ENCODE measurements around the gene EFNA4.

EFNA4 gene

DNA sequence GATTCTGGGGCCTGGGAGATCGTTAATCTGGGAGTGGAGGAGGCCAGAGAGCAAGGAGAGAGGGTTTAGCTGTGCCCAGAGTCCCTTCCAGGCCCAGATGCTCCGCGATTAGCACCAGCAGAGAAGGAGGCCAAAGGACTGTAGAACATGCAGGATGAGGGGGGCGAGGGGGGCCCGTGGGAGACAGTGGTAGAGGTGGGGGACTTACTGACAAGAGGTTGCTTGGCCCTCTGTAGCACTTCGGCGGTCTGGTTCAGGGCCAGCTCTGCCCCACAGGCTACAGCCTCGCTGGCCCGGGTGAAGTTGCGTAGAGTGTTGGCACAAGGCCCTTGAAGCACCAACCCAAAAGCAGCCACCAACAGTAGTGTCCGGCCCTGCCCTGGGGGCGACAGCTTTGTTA lies 30.7 kb upstream of the EFNA4 start:
- no peak for DNase-seq (ENCODE audit: low read depth in 4 of 4, low spot score in 1 of 4)

DNA sequence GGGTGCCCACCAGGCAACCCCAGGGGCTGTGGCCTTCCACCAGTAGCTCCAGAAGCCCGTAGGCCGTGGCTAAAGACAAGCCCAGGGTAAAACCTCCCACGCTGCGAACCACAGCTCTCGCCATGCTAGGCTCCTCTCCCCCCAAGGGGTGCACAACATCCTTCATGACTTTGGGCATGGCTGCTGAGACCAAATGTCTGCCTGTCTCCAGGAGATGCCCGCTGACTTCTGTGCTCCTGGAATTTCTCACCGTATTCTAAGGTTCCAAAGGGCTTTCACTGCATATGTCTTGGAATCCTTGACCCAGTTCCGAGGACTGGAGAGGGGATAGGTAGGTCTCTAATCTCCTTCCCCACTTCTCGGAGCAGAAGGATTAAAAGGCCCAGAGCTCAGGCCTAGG lies 30.0 kb upstream of the EFNA4 start, which contains the start of the genes DCST1 and DCST2:
Gene DCST1 (plus strand): TSS at position 301 of the 400 bp plus-strand sequence. CDS start 213 bp downstream, outside the sequence.
Gene DCST2 (minus strand): TSS at position 258 of the 400 bp plus-strand sequence. CDS start 80 bp downstream, at position 178.
- no peak for DNase-seq (ENCODE audit: low read depth in 4 of 4, low spot score in 1 of 4)

DNA sequence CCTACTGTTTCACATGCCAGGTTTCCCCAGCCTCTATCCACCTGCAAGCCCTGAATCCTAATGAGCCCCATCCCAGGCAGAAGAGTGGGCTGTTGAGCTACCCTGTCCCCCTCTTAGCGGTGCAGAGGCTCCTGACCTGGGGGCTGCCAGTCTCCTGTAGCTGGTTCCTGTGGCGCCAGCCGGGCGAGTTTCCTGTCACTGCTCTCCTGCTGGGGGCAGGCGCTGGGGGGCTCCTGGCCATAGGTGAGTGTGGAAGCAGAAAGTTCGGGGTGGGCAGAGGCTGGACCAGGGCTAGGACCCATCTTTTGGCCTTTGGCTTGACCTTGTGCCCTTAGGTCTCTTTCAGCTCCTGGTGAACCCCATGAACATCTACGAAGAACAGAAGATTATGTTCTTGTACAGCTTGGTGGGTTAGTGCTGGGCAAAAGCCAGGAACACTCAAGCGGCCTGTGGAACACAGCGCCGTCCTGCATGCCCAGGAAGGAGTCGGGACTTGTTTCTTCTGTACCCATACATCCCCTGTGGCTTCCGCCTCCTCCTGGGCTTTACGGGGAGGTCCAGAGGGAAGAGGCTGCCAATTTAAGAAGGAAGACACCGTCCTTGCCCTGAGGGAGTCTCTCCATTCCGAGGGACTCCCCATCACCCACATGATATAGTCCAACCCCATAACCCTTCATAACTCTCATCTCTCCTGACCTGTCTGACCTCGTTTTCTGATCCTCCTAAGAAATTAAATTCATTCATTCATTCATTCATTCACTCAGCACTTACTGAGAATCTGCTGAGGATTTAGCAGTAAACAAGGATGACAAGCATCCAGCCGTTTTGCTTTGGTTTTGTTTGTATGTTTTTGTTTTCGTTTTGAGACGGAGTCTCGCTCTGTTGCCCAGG lies 29.0 kb upstream of the EFNA4 start:
- DNase-seq (ENCODE audit: low read depth in 4 of 4, low spot score in 1 of 4), result no peak

DNA sequence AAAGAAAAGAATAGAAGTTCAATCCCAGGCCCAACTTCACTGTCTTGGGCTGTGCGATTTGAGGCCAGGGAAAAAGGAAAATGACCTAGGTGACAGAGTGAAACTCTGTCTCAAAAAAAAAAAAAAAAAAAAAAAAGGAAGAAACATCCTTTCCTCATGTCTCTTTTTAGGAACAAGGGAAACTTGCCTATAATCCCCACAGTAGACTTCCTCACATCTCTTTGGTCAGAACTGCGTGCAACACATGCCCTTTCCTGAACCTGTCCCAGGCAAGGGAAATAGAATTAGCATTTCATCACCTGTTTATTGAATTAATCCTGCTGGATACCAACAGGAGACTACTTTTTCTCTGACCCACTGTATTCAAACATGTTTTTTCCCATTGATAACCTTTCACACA lies 27.6 kb upstream of the EFNA4 start:
- DNase-seq (ENCODE audit: low read depth in 4 of 4, low spot score in 1 of 4), result no peak

DNA sequence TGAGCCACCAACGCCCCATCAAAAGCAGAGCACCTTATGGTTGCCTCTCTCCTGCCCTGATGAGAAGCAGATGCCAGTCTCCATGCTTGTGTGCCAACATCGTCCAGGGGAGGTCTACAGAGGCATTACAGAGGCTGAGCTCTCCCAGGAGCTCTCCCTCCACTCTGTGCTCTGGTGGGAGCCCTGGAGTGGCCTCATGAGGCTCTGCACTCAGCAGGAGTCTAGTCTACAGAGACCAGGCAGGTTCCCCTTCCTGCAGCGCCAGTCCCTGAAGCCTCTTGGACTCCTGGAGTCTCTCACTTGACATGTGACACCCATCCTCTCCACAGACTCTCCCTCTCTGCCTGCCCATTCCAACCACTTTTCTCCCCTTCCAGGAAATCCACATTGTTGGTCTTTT lies 26.5 kb upstream of the EFNA4 start:
- DNase-seq (ENCODE audit: low read depth in 4 of 4, low spot score in 1 of 4), result no peak

DNA sequence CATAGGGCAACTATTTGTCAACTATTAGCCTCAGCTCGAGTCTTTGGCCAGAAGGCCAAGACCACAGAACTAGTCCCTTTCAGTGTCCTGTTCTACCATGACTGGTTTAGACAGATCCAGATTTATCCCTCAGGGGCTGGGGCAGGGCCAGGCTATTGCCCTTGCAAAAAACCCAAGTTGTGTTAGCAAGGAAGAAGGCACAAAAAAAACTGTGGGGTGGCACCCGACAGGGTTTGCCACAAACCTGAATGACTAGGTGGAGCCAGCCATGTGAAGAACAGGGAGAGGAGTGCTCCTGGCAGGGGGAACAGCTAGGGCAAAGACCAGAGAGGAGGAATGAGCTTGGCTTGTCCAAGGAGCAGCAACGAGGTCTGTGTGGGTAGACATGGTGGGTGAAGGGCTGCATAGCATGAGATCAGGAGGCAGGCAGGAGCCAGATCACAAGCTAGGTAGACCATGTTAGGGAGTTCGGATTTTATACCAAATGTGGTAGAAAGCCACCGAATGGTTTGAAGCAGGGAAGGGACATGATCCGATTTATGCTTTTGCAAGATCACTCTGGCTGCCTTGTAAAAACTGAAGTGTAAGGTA lies 25.6 kb upstream of the EFNA4 start:
- DNase-seq (ENCODE audit: low read depth in 4 of 4, low spot score in 1 of 4), result no peak

DNA sequence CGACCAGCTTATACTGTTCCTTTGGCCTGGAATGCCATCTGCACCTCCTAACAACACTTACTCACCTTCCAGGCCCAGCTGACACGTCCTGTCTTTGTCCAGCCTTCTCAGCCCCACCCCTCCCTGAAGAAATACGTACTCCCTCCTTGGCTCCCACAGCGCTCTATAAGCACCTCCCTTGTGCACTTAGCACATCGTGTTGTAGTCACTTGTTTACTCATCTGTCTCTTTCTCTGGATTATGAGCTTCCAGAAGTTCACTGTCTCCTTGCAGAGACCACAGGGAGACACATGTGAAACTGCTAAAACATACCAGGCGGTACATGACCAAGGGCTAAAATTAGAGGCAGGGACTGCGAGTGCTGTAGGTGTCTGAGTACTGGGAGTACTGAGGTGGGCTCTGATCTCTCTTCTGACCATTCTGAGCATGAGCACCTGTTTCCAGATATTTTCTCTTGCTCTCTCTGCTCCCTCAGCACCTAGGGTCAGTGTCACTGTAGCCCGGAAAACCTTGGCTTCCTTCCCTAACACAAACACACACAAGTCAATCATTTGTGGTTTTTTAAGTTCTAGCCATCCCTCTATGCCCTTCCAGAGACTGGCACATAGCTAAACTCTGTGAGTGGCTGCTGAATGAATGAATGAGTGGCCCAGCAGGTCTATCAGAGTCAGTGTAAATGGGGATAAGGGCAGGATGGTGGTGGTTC lies 24.8 kb upstream of the EFNA4 start:
- no peak for DNase-seq (ENCODE audit: low read depth in 4 of 4, low spot score in 1 of 4)

DNA sequence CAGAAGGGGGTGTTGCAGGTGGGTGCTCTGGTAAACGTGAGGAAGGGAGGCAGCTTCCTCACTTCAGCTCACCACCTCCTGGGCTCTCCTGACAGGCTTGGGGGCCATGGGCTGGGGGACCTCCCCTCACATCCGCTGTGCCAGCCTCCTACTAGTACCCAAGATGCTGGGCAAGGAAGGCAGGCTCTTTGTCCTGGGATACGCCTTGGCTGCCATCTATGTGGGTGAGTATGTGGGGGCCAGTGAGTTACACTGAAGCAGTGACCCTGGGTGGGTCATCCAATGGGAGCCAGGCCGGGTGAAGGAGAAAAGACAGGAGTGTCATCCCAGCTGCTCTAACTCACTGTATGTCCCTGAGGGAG lies 24.3 kb upstream of the EFNA4 start:
- no peak for DNase-seq (ENCODE audit: low read depth in 4 of 4, low spot score in 1 of 4)

DNA sequence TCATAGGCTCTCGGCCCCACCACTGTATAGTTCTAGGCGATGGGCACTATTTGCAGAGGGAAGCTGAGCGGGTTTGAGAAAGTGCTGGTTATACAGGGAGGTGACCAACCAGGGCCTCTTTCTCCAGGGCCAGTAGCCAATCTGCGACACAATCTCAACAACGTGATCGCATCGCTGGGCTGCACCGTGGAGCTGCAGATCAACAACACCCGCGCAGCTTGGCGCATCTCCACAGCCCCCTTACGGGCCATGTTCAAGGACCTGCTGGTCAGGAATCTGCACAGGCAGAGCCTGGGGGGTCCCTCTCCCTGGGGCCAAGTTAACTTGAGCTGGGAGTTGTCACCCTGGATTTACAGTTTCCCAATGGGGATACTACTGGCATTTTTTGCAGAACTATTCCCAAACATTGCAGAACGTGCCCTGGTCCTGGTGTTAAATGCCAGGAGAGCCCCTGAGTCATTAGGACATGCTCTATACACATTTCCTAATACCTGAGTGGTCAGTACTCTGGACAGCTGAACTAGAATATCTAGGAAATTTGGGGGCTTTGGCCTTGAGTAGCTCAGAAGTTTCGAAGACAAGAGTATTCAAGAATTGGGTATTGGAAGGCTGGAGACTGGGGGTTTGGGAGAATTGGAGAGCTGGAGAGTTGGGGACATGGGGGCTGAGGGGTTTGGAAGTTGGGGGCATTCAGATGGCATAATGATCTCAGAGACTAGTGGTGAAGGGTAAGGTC lies 23.0 kb upstream of the EFNA4 start:
- DNase-seq (ENCODE audit: low read depth in 4 of 4, low spot score in 1 of 4), result no peak

DNA sequence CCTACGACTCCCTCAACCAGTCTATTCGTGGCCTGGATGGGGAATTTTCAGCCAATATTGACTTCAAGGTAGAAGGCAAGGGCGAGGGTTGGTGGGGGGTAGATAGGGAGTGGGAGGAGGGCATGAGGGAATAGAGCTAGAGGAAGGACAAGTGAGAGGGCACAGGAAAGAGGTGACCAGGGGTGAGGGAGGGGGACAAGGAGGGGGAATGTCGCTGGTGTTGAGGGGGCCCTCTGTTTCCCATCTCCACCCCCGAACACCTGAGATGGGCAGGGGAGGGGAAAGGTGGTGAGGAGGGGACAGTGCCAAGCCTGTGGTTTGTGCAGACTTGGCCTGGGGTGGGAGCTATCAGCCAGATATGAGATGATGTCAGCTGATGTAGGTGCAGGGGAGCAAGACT lies 20.8 kb upstream of the EFNA4 start:
- DNase-seq (ENCODE audit: low read depth in 4 of 4, low spot score in 1 of 4), result no peak

DNA sequence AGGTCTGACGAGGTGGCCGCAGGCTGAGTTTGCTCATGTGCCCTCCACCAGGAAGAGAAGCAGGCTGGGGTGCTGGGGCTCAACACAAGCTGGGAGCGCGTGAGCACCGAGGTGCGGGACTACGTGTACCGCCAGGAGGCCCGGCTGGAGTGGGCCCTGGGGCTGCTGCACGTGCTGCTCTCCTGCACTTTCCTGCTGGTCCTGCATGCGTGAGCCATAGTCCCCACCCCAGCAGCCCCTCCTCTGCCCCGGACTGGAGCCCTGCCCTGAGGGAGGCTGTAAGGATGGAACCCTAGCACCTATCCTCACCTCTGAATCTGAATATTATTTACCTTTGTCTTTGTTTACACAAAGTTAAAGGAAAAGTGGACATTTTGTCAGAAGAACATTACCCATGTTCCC lies 20.2 kb upstream of the EFNA4 start:
- no peak for DNase-seq (ENCODE audit: low read depth in 4 of 4, low spot score in 1 of 4)

DNA sequence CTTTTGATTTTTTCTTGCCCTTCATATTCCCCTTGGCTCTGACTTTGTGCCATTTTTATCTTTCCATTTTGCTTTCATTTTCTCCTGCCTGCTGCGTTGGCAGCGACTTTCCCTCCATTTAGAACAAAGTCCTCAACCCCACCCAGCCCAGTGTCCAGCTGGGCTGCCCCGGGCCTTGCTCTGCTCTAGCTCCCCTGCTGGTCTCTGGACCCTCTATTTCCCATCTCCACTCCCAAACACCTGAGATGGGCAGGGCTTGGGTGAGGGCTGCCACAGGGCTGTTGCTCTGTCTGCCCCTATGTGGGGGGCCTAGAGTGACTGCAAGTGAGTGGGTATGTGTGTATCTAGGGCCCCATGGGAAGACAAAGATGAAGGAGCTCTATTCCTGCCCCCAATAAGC lies 19.7 kb upstream of the EFNA4 start:
- DNase-seq (ENCODE audit: low read depth in 4 of 4, low spot score in 1 of 4), result no peak

DNA sequence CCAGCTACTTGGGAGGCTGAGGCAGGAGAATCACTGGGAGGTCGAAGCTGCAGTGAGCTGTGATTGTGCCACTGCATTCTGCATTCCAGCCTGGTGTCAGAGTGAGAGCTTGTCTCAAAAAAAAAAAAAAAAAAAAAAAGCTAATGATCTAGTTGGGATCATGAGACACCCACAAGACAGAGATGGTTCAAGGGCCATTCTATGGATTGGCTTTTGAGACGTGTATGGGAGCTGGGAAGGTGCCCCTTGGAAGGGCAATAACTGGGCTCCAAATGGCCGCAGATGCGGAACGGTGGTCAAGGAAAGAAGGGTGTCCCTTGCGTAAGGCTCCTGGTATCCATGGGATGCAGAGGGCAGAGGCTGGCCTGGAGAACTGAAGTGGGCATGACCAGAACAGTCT lies 19.2 kb upstream of the EFNA4 start:
- DNase-seq (ENCODE audit: low read depth in 4 of 4, low spot score in 1 of 4), result no peak

DNA sequence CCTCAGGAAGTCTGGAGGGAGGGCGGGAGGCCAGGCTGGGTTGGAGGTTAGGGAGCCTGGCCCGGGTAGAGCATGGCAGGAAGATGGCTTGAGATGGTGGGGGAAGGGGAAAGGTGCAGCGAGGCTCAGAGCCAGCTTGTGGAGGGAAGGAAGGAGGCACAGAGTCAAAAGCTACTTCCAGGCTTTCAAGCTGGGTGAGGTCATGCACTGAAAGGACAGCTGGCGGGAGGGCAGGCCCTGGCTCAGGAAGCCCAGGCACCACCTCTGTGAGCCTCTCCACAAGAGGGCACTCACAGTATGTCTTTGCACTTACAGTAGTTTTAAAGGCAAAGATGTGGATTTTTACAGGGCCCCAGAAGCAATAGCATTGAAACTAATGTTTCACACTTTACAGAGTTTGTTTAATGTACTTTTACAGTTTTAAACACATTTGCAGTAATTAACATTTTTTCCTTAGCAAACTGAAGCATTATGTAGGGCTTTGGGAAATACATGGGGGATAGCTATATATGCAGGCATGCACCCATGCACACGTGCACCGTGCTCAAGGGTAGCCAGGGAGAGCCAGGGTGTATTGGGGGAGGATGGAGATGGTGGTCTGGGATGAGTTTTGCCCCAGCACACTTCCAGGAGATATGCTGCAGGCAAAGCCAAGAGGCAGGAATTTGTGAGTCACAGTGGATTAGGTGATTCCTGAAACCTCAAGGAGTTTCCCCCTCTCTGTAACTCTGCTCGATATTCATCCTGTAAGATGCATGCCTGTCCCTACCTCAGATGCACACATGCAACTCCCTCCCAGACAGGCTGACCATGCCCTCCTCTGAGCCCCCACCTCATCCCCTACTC lies 18.5 kb upstream of the EFNA4 start:
- peak in 1 of 4 experiments; percentile 42 for DNase-seq (ENCODE audit: low read depth in 4 of 4, low spot score in 1 of 4)

DNA sequence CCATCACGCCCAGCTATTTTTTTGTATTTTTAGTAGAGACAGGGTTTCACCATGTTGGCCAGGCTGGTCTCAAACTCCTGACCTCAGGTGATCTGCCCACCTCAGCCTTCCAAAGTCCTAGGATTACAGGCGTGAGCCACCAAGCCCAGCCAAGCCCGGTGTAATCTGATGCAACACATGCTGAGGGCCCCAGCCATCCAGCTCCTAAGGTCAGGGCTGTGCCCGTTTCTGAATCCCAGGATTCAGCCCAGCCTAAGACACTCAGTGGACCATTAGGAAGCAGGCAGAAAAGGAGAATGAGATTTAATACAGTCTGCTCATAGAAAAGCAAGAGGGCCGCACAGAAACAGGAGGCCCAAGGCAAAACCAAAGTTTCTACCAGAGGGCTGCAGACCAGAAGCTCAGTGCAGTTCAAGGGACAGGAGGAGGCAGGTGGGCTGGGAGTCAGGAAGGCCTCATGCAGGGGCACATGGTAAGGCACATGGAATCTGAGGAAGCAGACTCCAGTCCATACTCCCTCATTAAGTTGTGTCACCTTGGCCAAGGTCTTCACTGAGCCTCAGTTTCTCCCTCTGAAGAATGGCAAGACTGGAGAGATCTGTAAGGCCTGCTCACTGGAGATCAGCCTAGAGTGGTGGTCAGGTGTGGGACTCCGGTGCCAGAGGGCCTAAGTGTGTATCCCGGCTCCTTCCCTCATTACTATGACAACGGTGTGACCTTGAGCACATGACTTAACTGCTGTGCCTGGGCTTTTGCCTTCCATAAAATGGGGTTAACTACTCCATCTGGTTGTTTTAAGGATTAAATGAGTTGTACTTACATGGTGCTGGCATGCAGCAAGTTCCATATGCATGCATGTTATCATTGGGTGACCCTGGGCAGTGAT lies 14.8 kb upstream of the EFNA4 start:
- DNase-seq (ENCODE audit: low read depth in 4 of 4, low spot score in 1 of 4), result no peak

DNA sequence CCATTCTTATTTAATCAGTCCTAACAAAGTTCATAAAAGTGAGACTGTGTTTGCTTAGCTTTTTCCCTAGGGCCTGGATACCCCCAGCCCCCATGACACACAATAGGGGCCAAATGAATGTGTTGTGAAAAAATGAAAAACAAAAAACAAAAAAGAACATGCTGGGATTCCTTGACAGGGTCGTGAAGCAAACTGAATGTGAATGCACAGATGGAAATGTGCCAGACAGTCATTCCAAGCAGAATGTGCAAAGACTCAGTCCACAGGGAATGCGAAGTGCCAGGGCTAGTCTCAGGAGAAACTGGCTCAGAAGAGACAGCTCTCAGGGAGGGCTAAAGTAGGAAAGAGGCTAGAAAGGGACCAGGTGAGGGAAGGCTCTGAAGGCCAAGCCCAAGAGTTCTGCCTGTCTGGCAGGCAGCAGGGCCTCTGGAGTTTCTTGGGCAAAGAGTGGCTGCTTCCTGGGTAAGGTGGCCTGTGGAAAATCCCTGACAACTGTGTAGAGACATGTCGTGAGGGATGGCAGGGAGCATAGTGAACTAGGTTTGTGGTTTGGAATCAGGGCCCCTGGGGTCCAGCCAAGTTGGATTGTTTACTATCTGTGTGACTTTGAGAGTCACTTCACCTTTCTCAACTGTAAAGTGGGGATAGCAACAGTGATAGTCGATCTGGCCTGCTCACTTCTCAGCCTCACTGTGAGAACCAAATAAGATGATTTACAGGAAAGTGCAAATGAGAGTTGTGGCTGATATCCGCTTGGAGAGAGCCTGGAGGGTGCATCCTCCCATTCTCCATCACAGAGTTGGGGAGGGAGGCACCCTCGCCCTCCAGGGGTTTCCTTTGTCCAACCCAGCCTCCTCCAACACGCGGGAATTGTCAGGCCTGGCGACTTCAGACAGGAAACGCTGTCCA lies 13.6 kb upstream of the EFNA4 start:
- DNase-seq (ENCODE audit: low read depth in 4 of 4, low spot score in 1 of 4), result no peak

DNA sequence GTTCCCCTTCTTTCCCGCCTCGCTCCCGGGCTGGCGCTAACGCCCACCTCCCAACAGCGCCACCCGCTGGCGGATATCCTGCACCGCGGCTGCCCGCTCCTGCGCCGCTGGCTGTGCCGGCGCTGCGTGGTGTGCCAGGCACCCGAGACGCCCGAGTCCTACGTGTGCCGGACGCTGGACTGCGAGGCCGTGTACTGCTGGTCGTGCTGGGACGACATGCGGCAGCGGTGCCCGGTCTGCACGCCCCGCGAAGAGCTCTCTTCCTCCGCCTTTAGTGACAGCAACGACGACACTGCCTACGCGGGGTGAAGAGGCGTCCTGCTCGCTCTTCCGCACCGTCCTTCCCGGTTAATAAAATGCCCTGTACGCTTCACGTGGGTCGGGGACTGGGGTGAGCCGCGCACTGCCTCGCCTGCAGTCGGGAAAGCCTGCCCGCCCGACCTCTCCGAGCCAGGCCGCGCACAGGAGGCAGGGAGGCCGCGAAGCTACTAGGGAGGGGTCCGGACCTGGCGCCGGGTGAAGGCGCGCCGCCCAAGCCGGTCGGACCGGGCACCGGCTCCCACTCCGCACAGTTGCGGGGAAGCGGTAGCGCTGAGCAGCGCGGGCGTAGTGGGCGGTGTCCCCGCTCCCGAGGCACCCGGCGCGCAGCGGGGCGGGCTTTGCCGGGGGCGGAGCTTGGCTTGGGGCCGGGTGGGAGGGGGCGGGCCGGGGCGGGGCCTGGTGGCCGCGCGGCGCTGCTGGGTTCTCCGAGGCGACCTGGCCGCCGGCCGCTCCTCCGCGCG lies 12.8 kb upstream of the EFNA4 start, which contains the start of gene ADAM15:
Gene ADAM15 (plus strand): TSS at position 757 of the 782 bp plus-strand sequence. CDS start 71 bp downstream, outside the sequence.
- DNase-seq (ENCODE audit: low read depth in 4 of 4, low spot score in 1 of 4), result peak; percentile 56 to 73 (median 64)
